Measurements from ENCODE around the gene PARVG.

Gene PARVG

GRCh38 chr22:44186737-44187136 is 6.0 kb downstream of the PARVG start:
- TF ChIP-seq FOXP2 (optimal IDR thresholded peaks at IDR 0.05; ENCODE audit: borderline replicate concordance, extremely low read depth, extremely low read length, insufficient read depth) (no peak), POLR2AphosphoS5 (IDR thresholded peaks at IDR 0.05; ENCODE audit: low read depth, low read length) (no peak), SIN3A (IDR thresholded peaks at IDR 0.05; ENCODE audit: borderline replicate concordance, insufficient read depth, low read length) (no peak), REST (IDR thresholded peaks at IDR 0.05; ENCODE audit: insufficient read depth in 1 of 2, low read depth in 2 of 2, low read length in 2 of 2) (no peak), TAF1 (IDR thresholded peaks at IDR 0.05; ENCODE audit: borderline replicate concordance, insufficient read depth, low read length) (no peak)

GRCh38 chr22:44187652-44188230 is 7.0 kb downstream of the PARVG start:
- TF ChIP-seq FOXP2 (optimal IDR thresholded peaks at IDR 0.05; ENCODE audit: borderline replicate concordance, extremely low read depth, extremely low read length, insufficient read depth) (no peak), SIN3A (IDR thresholded peaks at IDR 0.05; ENCODE audit: borderline replicate concordance, insufficient read depth, low read length) (no peak), TAF1 (IDR thresholded peaks at IDR 0.05; ENCODE audit: borderline replicate concordance, insufficient read depth, low read length) (no peak)

- TF ChIP-seq SIN3A (IDR thresholded peaks at IDR 0.05; ENCODE audit: borderline replicate concordance, insufficient read depth, low read length) (no peak), REST (IDR thresholded peaks at IDR 0.05; ENCODE audit: insufficient read depth in 1 of 2, low read depth in 2 of 2, low read length in 2 of 2) (no peak), FOXP2 (optimal IDR thresholded peaks at IDR 0.05; ENCODE audit: borderline replicate concordance, extremely low read depth, extremely low read length, insufficient read depth) (no peak), TAF1 (IDR thresholded peaks at IDR 0.05; ENCODE audit: borderline replicate concordance, insufficient read depth, low read length) (no peak), POLR2AphosphoS5 (IDR thresholded peaks at IDR 0.05; ENCODE audit: low read depth, low read length) (no peak)
Observed at GRCh38 chr22:44188316-44188715, 7.6 kb downstream of the PARVG start.

- TF ChIP-seq FOXP2 (optimal IDR thresholded peaks at IDR 0.05; ENCODE audit: borderline replicate concordance, extremely low read depth, extremely low read length, insufficient read depth): no peak
- no peak for TF ChIP-seq POLR2AphosphoS5 (IDR thresholded peaks at IDR 0.05; ENCODE audit: low read depth, low read length)
- TF ChIP-seq REST (IDR thresholded peaks at IDR 0.05; ENCODE audit: insufficient read depth in 1 of 2, low read depth in 2 of 2, low read length in 2 of 2): no peak
- no peak for TF ChIP-seq TAF1 (IDR thresholded peaks at IDR 0.05; ENCODE audit: borderline replicate concordance, insufficient read depth, low read length)
- no peak for TF ChIP-seq SIN3A (IDR thresholded peaks at IDR 0.05; ENCODE audit: borderline replicate concordance, insufficient read depth, low read length)
Observed at GRCh38 chr22:44188986-44189630, 8.4 kb downstream of the PARVG start.

- TF ChIP-seq TAF1 (IDR thresholded peaks at IDR 0.05; ENCODE audit: borderline replicate concordance, insufficient read depth, low read length): no peak
- TF ChIP-seq POLR2AphosphoS5 (IDR thresholded peaks at IDR 0.05; ENCODE audit: low read depth, low read length): no peak
- no peak for TF ChIP-seq SIN3A (IDR thresholded peaks at IDR 0.05; ENCODE audit: borderline replicate concordance, insufficient read depth, low read length)
- TF ChIP-seq FOXP2 (optimal IDR thresholded peaks at IDR 0.05; ENCODE audit: borderline replicate concordance, extremely low read depth, extremely low read length, insufficient read depth): no peak
- TF ChIP-seq REST (IDR thresholded peaks at IDR 0.05; ENCODE audit: insufficient read depth in 1 of 2, low read depth in 2 of 2, low read length in 2 of 2): no peak
Observed at GRCh38 chr22:44190381-44190976, 9.8 kb downstream of the PARVG start.

Data from PFSK-1 (cell line).